Pons (tissue), 1 donor: ENCODE data around the gene SPPL2C.
A peak's percentile ranks its signal among the peaks of the same experiment; 100 is the strongest.

Experiments used
- DNase-seq: peaks from one replicate; pipeline ENCODE4 v3.0.0-alpha.2; 2016; ENCODE audit warnings: low spot score

SPPL2C gene

GRCh38 chr17:45877467-45877866 is 32.8 kb downstream of the SPPL2C start:
- no peak for DNase-seq

GRCh38 chr17:45883063-45883462 is 38.4 kb downstream of the SPPL2C start:
- DNase-seq: no peak

- no peak for DNase-seq
These were observed 42.2 kb downstream of the SPPL2C start for GRCh38 chr17:45886852-45887251.

- DNase-seq: no peak
These were observed 43.7 kb downstream of the SPPL2C start for GRCh38 chr17:45888392-45888791.

GRCh38 chr17:45889579-45889978 is 44.9 kb downstream of the SPPL2C start:
- no peak for DNase-seq

GRCh38 chr17:45893725-45894021 is 49.0 kb downstream of the SPPL2C start:
- no peak for DNase-seq

- DNase-seq: peak; percentile 96
These were observed 49.5 kb downstream of the SPPL2C start, which contains the start of gene MAPT for GRCh38 chr17:45894022-45894784. MAPT (plus strand) TSS chr17:45894554; CDS start chr17:45962338, 67,784 bp downstream.

GRCh38 chr17:45895304-45895968 is 50.8 kb downstream of the SPPL2C start:
- DNase-seq: peak; percentile 49

GRCh38 chr17:45895969-45896785 is 51.5 kb downstream of the SPPL2C start:
- DNase-seq: no peak
